DOHH2 (cell line): ENCODE measurements around the gene NR5A2.

ENCODE experiments used
- CTCF ChIP-seq: fragments of 200-600 bp; sonication (generic); IDR thresholded peaks from one replicate; pipeline ENCODE4 v1.5.1; 2014; ENCODE audit warnings: antibody characterized with exemption, mild to moderate bottlenecking, low read depth, low read length; ENCODE audit not compliant: poor library complexity, severe bottlenecking
- EZH2phosphoT487 ChIP-seq: fragments of 200-600 bp; sonication (generic); IDR thresholded peaks from 2 replicates; pipeline ENCODE4 v1.6.1; 2017; ENCODE audit warnings: borderline replicate concordance, mild to moderate bottlenecking, antibody characterized with exemption, low read length, moderate library complexity, mixed read lengths

DNA sequence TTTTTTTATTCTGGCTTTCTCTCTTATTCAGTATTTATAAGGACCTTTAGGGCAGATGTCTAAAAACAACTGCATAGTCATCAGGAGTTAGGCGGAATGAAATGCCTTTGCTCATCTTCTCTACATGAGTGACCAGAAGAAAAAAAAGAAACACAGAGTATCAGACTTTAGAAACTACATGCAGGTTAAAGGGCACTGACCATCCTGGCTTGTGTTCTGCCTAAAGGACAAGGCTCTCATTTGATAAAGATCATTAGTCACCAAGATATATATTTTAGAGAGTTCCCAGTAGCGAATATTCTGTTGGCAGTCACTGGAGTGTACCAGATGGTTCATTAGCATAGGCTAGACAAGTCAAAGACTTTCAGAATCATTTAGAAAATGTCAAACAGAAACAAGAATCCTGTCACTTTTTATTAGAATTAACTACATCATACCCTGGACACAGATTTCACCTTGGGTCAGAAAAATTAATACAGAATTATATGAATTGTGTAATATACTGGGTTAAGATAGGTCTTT is 145.6 kb downstream of the NR5A2 start:
- TF ChIP-seq CTCF (no peak), EZH2phosphoT487 (no peak)
